B cell (primary cell): Measurements from ENCODE around the gene ALKBH2.

Experiments used
- EZH2 ChIP-seq: IDR thresholded peaks from 2 replicates; pipeline ENCODE4 v1.6.1; 2012; ENCODE audit warnings: borderline replicate concordance, low read depth, mild to moderate bottlenecking, moderate library complexity, low read length; ENCODE audit not compliant: insufficient read depth, poor library complexity, severe bottlenecking
- TF ChIP-seq, protein P1 (sequence below): fragments of 200-600 bp; IDR thresholded peaks from one replicate; pipeline ENCODE4 v1.8.0; 2022; ENCODE audit warnings: antibody characterized with exemption, mild to moderate bottlenecking

GRCh38 chr12:109088818-109089217 is 4.5 kb downstream of the ALKBH2 start:
- TF ChIP-seq, protein P1, sequence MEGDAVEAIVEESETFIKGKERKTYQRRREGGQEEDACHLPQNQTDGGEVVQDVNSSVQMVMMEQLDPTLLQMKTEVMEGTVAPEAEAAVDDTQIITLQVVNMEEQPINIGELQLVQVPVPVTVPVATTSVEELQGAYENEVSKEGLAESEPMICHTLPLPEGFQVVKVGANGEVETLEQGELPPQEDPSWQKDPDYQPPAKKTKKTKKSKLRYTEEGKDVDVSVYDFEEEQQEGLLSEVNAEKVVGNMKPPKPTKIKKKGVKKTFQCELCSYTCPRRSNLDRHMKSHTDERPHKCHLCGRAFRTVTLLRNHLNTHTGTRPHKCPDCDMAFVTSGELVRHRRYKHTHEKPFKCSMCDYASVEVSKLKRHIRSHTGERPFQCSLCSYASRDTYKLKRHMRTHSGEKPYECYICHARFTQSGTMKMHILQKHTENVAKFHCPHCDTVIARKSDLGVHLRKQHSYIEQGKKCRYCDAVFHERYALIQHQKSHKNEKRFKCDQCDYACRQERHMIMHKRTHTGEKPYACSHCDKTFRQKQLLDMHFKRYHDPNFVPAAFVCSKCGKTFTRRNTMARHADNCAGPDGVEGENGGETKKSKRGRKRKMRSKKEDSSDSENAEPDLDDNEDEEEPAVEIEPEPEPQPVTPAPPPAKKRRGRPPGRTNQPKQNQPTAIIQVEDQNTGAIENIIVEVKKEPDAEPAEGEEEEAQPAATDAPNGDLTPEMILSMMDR: no peak
- TF ChIP-seq EZH2: no peak
